H1 (cell line): ENCODE results near the gene HOMER1. TPM values are rescaled to one million over a fixed set of nuclear protein-coding genes. Genes with fewer than 3 reads are reported as not detected.

Source experiments
- BACH1 ChIP-seq: IDR thresholded peaks from 2 replicates; pipeline ENCODE4 v1.6.1; 2012; ENCODE audit warnings: low read length, improper control_type of control experiment
- BRCA1 ChIP-seq: IDR thresholded peaks from 2 replicates; pipeline ENCODE4 v1.6.1; 2012; ENCODE audit warnings: low read depth, low read length, improper control_type of control experiment
- POLR2A ChIP-seq, 2 experiments: IDR thresholded peaks; 1 replicate in 1 of 2; 2 replicates in 1 of 2; pipeline ENCODE4 v1.6.1; 2011; ENCODE audit warnings: low read depth in 2 of 2, low read length in 2 of 2, mild to moderate bottlenecking in 2 of 2; ENCODE audit errors: control extremely low read depth in 1 of 2
- SIRT6 ChIP-seq: IDR thresholded peaks from one replicate; pipeline ENCODE4 v1.7.1; 2012; ENCODE audit warnings: low read length, inconsistent platforms
- TAF7 ChIP-seq: optimal IDR thresholded peaks from 2 replicates; pipeline ENCODE3; 2011; ENCODE audit warnings: low read depth, mild to moderate bottlenecking, inconsistent platforms, low read length, moderate library complexity, borderline replicate concordance
- polyA plus RNA-seq, 7 experiments: library from polyadenylated mRNA; depleted of rRNA in 3 of 7; stranded (reverse) in 5 of 7; unstranded in 2 of 7; fragments of >200 nt in 5 of 7; fragments of 200-250 nt in 2 of 7; gene quantifications; 1 replicate in 5 of 7; 2 replicates in 1 of 7; 4 replicates in 1 of 7; pipeline versions ENCODE4 v1.2.1 to v1.2.3, GENCODE V29; 2011 to 2013; ENCODE audit warnings: missing spikeins in 2 of 7, mixed read lengths in 2 of 7
- total RNA-seq: library from RNA; stranded (reverse); fragmentation: NEBNext Ultra II Directional; extraction: Animal tissue kit (Norgen Biotek cat#: 25700); gene quantifications from 2 replicates; pipeline ENCODE4 v1.2.1, GENCODE V29; 2021

The HOMER1 gene
- total and polyA plus RNA-seq, 2 of the 8 experiments (the other 6 are each of a cell fraction or from before 2014, with no cell fraction given) = 6.4 to 57.9 TPM

- no peak for TF ChIP-seq TAF7
- TF ChIP-seq BRCA1 = no peak
- no peak for TF ChIP-seq SIRT6
- no peak for TF ChIP-seq POLR2A (IDR thresholded peaks at IDR 0.05; ENCODE audit: control extremely low read depth in 1 of 2, low read depth in 2 of 2, low read length in 2 of 2)
- TF ChIP-seq BACH1 = no peak
Measured at GRCh38 chr5:79349047-79349446, 164.9 kb downstream of the HOMER1 start (continued).
